ENCODE measurements around the gene TBC1D3E.
"Not testable (repeated sequence)": the region's sequence is repeated elsewhere in the genome, so short reads cannot be mapped to it uniquely, and the experiment has no call there.

DNA sequence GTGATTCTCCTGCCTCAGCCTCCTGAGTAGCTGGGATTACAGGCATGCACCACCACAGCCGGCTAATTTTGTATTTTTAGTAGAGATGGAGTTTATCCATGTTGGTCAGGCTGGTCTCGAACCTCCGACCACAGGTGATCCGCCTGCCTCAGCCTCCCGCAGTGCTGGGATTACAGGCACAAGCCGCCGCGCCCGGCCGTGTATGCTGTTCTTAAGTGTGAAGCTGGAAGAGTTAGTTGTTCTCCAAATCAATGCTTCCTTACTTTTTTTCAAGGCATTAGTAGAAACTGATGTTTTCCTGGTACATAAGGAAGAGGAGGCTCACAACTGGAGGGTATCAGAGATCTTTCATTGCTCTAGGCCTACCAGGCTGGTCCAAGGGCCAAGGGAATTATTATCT, 39.6 kb upstream of the TBC1D3E start:
- TF ChIP-seq, protein P1, sequence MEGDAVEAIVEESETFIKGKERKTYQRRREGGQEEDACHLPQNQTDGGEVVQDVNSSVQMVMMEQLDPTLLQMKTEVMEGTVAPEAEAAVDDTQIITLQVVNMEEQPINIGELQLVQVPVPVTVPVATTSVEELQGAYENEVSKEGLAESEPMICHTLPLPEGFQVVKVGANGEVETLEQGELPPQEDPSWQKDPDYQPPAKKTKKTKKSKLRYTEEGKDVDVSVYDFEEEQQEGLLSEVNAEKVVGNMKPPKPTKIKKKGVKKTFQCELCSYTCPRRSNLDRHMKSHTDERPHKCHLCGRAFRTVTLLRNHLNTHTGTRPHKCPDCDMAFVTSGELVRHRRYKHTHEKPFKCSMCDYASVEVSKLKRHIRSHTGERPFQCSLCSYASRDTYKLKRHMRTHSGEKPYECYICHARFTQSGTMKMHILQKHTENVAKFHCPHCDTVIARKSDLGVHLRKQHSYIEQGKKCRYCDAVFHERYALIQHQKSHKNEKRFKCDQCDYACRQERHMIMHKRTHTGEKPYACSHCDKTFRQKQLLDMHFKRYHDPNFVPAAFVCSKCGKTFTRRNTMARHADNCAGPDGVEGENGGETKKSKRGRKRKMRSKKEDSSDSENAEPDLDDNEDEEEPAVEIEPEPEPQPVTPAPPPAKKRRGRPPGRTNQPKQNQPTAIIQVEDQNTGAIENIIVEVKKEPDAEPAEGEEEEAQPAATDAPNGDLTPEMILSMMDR (IDR thresholded peaks at IDR 0.05): not testable (repeated sequence)
- TF ChIP-seq POLR2AphosphoS5, POLR2A, EP300 (IDR thresholded peaks at IDR 0.05): not testable (repeated sequence)

Data from suprapubic skin (tissue), 4 donors.